Small intestine (tissue), 7 donors: ENCODE data around the gene TMEM198. TPM values are rescaled to one million over a fixed set of nuclear protein-coding genes. Genes with fewer than 3 reads are reported as not detected.

Experiments used
- DNase-seq, 2 donors: peaks; one replicate each; pipeline versions ENCODE4 v3.0.0 to v3.0.0-alpha.2; 2013
- FAIRE-seq: peaks from 2 replicates; lab custom pipeline; 2012; peaks lifted over from hg19 to GRCh38; lab: Jason Lieb, UNC
- H3K27ac ChIP-seq, 3 donors: one replicate each; pipeline ENCODE4 v1.5.1; 2013; ENCODE audit warnings: low read length in 2 of 3, mild to moderate bottlenecking in 2 of 3, control low read depth in 1 of 3, inconsistent platforms in 1 of 3, low read depth in 1 of 3, moderate library complexity in 1 of 3
- H3K27me3 ChIP-seq, 3 donors: one replicate each; pipeline ENCODE4 v1.6.1; 2013; ENCODE audit warnings: low read length in 3 of 3, inconsistent platforms in 1 of 3; ENCODE audit not compliant: control insufficient read depth in 3 of 3, insufficient read depth in 3 of 3
- H3K36me3 ChIP-seq, 3 donors: one replicate each; pipeline ENCODE4 v1.6.1; 2013; ENCODE audit warnings: low read length in 3 of 3, inconsistent platforms in 1 of 3, low read depth in 1 of 3, mild to moderate bottlenecking in 1 of 3, moderate library complexity in 1 of 3; ENCODE audit not compliant: control insufficient read depth in 3 of 3, insufficient read depth in 2 of 3
- H3K4me1 ChIP-seq, 3 donors: one replicate each; pipeline ENCODE4 v1.6.1; 2013; ENCODE audit warnings: low read length in 2 of 3, inconsistent platforms in 1 of 3, low read depth in 1 of 3, mild to moderate bottlenecking in 1 of 3, moderate library complexity in 1 of 3; ENCODE audit not compliant: control insufficient read depth in 3 of 3, insufficient read depth in 2 of 3
- H3K4me3 ChIP-seq, 3 donors: one replicate each; pipeline ENCODE4 v1.5.1; 2013; ENCODE audit warnings: low read length in 3 of 3, control low read depth in 1 of 3, inconsistent platforms in 1 of 3, low read depth in 1 of 3, mild to moderate bottlenecking in 1 of 3, moderate library complexity in 1 of 3
- H3K9me3 ChIP-seq, 2 donors: one replicate each; pipeline ENCODE4 v1.6.1; 2013; ENCODE audit warnings: low read depth in 1 of 2, low read length in 1 of 2; ENCODE audit not compliant: control insufficient read depth in 2 of 2, insufficient read depth in 1 of 2
- whole genome bisulfite sequencing, 3 donors: extraction: QIAGEN DNeasy Blood & Tissue Kit; methylation state at CpG; one replicate each; pipeline ENCODE4 v1.1.7; 2013; 5-methylcytosine and 5-hydroxymethylcytosine counted together
- polyA plus RNA-seq, 4 donors: library from polyadenylated mRNA; stranded (reverse) in 3 of 4; unstranded in 1 of 4; fragments of 200-250 nt in 3 of 4; fragments of 120-200 nt in 1 of 4; gene quantifications; one replicate each; pipeline versions ENCODE4 v1.2.1 to v1.2.3, GENCODE V29; 2013
- donor health status: healthy with polysubstance abuse.
- donor health status: control.
- donor health status: control.
- donor health status: Bipolar disorder and iron deficiency.
- donor health status: healthy.

TMEM198 gene
- polyA plus RNA-seq, 4 donors, result 1.8 to 23.5 (median 14.8) TPM

DNA sequence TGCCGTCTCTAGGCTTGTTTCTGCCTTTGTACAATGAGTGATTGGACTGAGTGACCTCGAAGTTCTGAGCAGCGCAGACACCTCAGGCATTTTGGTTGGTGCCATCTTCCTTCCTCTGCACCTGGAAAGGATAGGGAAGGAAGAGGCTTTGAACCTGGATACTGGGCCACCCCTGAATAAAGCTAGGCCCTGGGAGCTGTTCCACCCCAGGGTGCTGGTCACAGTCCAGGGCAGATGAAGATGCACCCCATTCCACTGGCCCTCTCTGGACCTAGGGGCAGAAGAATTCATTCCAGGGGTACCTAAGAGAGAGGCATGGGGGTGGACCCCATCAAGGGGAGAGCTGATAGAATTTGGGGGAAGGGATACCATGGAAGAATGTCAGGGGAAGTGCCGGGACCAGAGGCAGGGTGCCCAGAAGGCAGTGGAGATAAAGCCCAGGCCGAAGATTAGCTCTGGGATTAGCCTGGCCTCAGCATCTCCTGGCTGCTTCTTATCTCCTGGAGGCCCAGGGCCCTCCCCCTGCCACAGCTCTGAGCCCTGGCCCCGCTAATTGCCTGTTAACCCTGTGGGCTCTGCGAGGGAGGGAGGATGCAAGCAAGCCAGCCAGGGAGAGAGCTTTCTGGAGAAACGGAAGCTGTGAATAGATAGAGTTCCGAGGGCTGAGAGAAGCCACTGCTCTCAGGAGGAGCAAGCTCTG is 18.1 kb upstream of the TMEM198 start:
- Histone ChIP-seq H3K36me3 (no peaks in the 10 kb centered on the region), H3K9me3 (no peaks in the 10 kb centered on the region), H3K4me3 (no peak overlapping the region), H3K27me3 (peaks cover 0 to 90% (median 43%) of the 10 kb centered on the region in 3 donors), H3K27ac (no peak overlapping the region), H3K4me1 (peaks cover 0 to 33% (median 0%) of the 10 kb centered on the region in 3 donors)
- DNase-seq (peak in 1 of 2 donors; percentile 25), FAIRE-seq (no peak)
- 32 to 49% (median 34%) methylated on average over 9 of the region's 9 CpGs for WGBS, 3 donors

DNA sequence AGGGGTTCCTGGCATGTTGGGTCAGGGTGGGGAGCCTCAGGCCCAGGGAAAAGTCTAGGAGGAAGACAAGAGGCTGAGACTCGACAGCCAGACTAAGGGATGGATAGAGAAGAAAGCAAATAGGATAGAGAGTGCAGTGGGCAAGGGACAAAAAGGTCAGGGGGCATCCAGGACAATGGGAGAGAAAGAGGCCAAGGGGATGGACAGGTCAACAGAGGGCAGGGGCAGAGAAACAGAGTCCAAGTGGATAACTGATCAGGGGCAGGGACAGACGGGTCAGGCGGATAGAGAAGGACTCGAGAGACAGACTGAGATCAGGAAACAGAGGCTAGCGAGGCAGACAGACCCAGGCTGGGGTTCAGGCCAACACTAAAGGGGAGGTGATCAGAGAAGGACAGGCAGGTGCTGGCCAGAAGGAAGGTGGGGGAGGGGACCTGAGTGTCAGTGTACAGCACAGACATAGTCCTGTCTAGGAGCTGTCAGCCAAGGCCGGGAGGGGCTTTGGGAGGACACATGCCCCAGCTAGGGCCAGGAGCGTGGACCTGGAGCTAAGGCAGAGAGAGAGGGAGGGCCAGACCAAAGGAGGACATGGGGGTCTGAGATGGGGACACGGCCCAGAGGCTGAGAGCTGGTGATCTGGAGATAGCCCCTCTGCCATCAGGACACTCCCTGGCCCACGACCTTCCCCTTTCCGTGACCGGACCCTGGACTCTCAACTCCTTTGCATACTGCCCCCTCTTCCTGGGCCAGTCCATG is 17.3 kb upstream of the TMEM198 start:
- no peak for DNase-seq
- Histone ChIP-seq H3K27me3 (peaks cover 0 to 87% (median 39%) of the 10 kb centered on the region in 3 donors), H3K27ac (no peak overlapping the region), H3K4me1 (peaks cover 0 to 31% (median 0%) of the 10 kb centered on the region in 3 donors), H3K36me3 (no peaks in the 10 kb centered on the region), H3K9me3 (no peaks in the 10 kb centered on the region), H3K4me3 (no peak overlapping the region)
- FAIRE-seq, result no peak
- 34 to 48% (median 42%) methylated on average over 10 to 11 of the region's 11 CpGs for WGBS, 3 donors

DNA sequence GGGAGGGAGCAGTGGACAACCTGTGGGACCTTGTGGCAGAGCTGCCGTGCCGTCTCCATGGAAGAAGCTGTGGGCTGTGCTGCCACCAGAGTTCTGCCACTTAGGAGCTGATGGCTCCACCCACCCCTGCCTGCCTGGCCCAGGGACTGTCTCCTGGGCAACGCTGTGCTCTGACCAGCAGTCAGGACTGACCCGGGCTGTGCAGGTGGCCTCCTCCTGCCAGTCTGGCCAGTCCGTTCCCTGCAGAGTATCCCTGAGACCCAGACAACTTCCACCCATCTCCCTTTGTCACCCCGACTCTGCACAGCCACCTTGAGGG is 16.8 kb upstream of the TMEM198 start:
- H3K27me3 ChIP-seq, result peaks cover 0 to 87% (median 34%) of the 10 kb centered on the region in 3 donors

DNA sequence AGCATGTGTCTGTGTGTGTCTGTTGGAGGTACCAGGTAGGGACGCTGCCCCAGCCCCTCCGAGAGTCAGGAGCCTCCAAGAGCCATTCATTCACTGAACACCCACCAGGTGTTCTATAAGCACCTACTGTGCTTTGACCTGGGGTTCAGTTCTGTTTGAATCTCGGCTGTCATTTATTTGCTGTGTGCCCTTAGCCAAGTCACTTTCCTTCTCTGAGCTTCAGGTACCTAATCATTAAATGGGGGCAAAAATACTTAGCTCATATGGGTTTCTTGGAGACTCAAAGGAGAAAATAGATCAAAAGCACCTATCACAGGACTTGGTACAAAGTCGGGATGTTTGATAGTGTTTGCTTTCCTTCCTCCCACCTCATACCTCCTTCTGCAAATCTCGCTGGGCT is 16.4 kb upstream of the TMEM198 start:
- no peak for DNase-seq
- peaks cover 0 to 85% (median 33%) of the 10 kb centered on the region in 3 donors for H3K27me3 ChIP-seq
- WGBS, 3 donors, result 33 to 57% (median 42%) methylated on average over 5 of the region's 5 CpGs

More for the DNA sequence above, 16.8 kb upstream of the TMEM198 start:
- H3K27ac ChIP-seq, result no peak overlapping the region
- WGBS, 3 donors, result 14 to 49% (median 21%) methylated on average over 6 of the region's 6 CpGs
- DNase-seq (no peak), FAIRE-seq (no peak)
- no peaks in the 10 kb centered on the region for H3K36me3 ChIP-seq
- peaks cover 0 to 26% (median 0%) of the 10 kb centered on the region in 3 donors for H3K4me1 ChIP-seq
- no peak overlapping the region for H3K4me3 ChIP-seq
- H3K9me3 ChIP-seq, result no peaks in the 10 kb centered on the region

DNA sequence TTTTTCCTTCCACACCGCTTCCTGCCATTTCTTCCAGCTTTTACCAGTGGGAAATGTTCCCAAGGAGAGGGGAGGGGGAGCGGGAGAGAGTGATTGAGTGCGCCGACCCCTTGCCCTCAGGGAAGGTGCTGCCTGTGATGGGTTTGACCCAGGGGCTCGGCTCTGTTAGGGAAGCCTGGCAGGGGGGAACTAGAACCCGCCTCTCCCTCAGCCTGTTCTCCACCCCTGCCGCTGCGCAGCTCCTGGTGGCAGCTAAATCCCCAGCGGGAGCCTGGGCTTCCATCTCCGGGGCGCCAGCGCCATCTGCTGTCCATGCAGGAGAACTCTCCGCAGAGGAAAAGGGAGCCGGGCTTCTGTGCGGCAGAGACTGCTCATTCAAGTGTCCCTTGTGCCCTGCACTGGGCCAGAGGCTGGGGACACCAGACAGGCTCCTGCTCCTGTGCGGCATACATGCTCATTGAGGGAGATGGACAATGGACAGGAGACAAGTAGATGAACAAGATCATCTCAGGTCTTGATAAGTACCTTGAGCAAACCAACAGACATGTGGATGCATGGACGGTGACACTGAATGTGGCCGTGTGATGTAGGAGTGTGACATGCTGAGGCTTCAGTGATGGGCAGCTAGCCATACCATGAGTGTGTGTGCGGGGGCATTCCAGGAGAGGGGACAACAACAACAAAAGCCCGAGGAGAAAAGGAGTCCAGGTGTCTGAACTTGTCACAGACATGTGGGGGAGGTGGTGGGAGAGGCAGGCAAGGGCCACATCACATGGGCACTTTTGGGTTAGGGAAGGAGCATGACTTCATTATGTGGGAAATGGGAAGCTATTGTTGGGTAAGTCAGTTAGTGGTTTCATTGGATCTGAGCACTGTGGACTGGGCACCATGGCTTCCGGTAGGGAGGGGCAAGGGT is 13.5 kb upstream of the TMEM198 start:
- FAIRE-seq, result no peak

More for the DNA sequence above, 16.4 kb upstream of the TMEM198 start:
- Histone ChIP-seq H3K27ac (no peak overlapping the region), H3K36me3 (no peaks in the 10 kb centered on the region), H3K4me3 (no peak overlapping the region), H3K9me3 (no peaks in the 10 kb centered on the region), H3K4me1 (peaks cover 0 to 26% (median 0%) of the 10 kb centered on the region in 3 donors)
- FAIRE-seq, result no peak

DNA sequence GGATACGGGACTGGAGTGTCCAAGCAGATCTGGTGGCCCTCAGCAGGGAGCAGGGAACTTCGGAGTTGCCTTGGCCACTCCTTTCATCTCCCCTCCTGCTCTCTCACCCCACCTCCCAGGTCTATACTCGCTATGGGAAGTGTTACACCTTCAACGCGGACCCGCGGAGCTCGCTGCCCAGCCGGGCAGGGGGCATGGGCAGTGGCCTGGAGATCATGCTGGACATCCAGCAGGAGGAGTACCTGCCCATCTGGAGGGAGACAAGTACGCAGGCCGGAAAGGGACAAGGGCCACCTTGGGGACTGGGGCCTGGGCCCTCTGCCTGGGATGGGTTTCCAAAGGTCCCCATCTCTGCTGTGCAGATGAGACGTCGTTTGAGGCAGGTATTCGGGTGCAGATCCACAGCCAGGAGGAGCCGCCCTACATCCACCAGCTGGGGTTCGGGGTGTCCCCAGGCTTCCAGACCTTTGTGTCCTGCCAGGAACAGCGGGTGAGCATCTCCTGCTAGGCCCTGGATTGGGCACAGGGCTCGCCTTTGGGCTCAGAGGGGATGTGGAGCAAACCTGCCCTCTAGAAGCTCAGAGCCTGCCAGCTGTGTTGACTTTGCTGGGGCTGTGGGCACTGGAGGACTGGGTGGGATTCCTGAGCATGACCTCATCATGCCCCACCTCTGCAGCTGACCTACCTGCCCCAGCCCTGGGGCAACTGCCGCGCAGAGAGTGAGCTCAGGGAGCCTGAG is 12.0 kb upstream of the TMEM198 start:
- no peak overlapping the region for H3K27ac ChIP-seq
- 69 to 78% (median 71%) methylated on average over 20 of the region's 20 CpGs for WGBS, 3 donors
- FAIRE-seq, result no peak
- H3K36me3 ChIP-seq, result no peaks in the 10 kb centered on the region
- peaks cover 0 to 6% (median 0%) of the 10 kb centered on the region in 3 donors for H3K4me1 ChIP-seq
- DNase-seq, result no peak
- no peaks in the 10 kb centered on the region for H3K9me3 ChIP-seq
- peaks cover 0 to 50% (median 15%) of the 10 kb centered on the region in 3 donors for H3K27me3 ChIP-seq
- no peak overlapping the region for H3K4me3 ChIP-seq

More for the DNA sequence above, 13.5 kb upstream of the TMEM198 start:
- no peak overlapping the region for H3K27ac ChIP-seq
- peaks cover 0 to 20% (median 0%) of the 10 kb centered on the region in 3 donors for H3K4me1 ChIP-seq
- H3K36me3 ChIP-seq, result no peaks in the 10 kb centered on the region
- H3K4me3 ChIP-seq, result no peak overlapping the region
- DNase-seq, result peak; percentile 79 to 89
- H3K9me3 ChIP-seq, result no peaks in the 10 kb centered on the region
- WGBS, 3 donors, result 12 to 19% (median 12%) methylated on average over 20 to 21 of the region's 21 CpGs
- peaks cover 0 to 65% (median 23%) of the 10 kb centered on the region in 3 donors for H3K27me3 ChIP-seq

DNA sequence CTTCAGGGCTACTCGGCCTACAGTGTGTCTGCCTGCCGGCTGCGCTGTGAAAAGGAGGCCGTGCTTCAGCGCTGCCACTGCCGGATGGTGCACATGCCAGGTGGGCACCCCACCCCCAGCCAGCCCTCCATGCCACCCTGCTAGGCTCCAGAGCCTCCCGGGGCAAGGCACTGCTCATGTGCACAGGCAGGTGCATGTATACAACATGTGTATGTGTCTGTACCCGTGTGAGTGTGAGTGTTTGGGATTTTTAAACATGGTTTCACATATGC is 11.5 kb upstream of the TMEM198 start:
- Histone ChIP-seq H3K27ac (no peak overlapping the region), H3K4me3 (no peak overlapping the region), H3K36me3 (no peaks in the 10 kb centered on the region), H3K4me1 (peaks cover 0 to 4% (median 0%) of the 10 kb centered on the region in 3 donors), H3K9me3 (no peaks in the 10 kb centered on the region), H3K27me3 (peaks cover 0 to 45% (median 10%) of the 10 kb centered on the region in 3 donors)
- no peak for FAIRE-seq
- 69 to 82% (median 76%) methylated on average over 8 of the region's 8 CpGs for WGBS, 3 donors
- DNase-seq, result no peak
